Left lung (tissue), 10 donors: ENCODE results near the gene PTPRU. TPM values are rescaled to one million over a fixed set of nuclear protein-coding genes. Genes with fewer than 3 reads are reported as not detected.

Experiments
- ATAC-seq: fragments of 200-7000 bp; cut with Tn5 transposase; one replicate; pipeline ENCODE4 v1.9.1; 2020; ENCODE audit warnings: moderate library complexity
- DNase-seq, 4 donors: peaks; one replicate each; pipeline ENCODE4 v3.0.0-alpha.2; 2013 to 2020
- H3K27ac ChIP-seq, 2 donors: fragments of 200-600 bp; sonication (generic) in 1 of 2; one replicate each; pipeline versions ENCODE4 v1.5.0 to v1.8.0; 2020 to 2021
- H3K27me3 ChIP-seq, 2 donors: fragments of 200-600 bp; sonication (generic) in 1 of 2; one replicate each; pipeline versions ENCODE4 v1.5.0 to v1.8.0; 2020 to 2021
- H3K36me3 ChIP-seq, 2 donors: fragments of 200-600 bp; sonication (generic) in 1 of 2; one replicate each; pipeline versions ENCODE4 v1.5.0 to v1.8.0; 2020 to 2021
- H3K4me1 ChIP-seq, 2 donors: fragments of 200-600 bp; one replicate each; pipeline ENCODE4 v1.8.0; 2021
- H3K4me3 ChIP-seq, 2 donors: fragments of 200-600 bp; sonication (generic) in 1 of 2; one replicate each; pipeline versions ENCODE4 v1.5.0 to v1.8.0; 2020 to 2021; ENCODE audit warnings: mild to moderate bottlenecking in 1 of 2
- H3K9me3 ChIP-seq, 2 donors: fragments of 200-600 bp; sonication (generic) in 1 of 2; one replicate each; pipeline versions ENCODE4 v1.5.0 to v1.8.0; 2020 to 2021
- CTCF ChIP-seq, 2 donors: fragments of 200-600 bp; sonication (generic) in 1 of 2; IDR thresholded peaks; one replicate each; pipeline versions ENCODE4 v1.5.0 to v1.8.0; 2021; ENCODE audit warnings: antibody characterized with exemption in 2 of 2
- intact Hi-C, 2 donors: fragments of 100-400 bp; cut with DNase I; formaldehyde crosslinking; loops; one replicate each; pipeline versions ENCODE4 v1.11.2 to v1.14.2; 2022
- polyA plus RNA-seq, 6 donors: library from polyadenylated mRNA; unstranded; fragments of 120-200 nt; gene quantifications; one replicate each; pipeline ENCODE4 v1.2.1, GENCODE V29; 2013; ENCODE audit not compliant: insufficient read length in 6 of 6
- total RNA-seq, 2 donors: library from RNA; stranded (reverse); fragmentation: NEBNext Ultra II Directional; extraction: Animal tissue kit (Norgen Biotek cat#: 25700); gene quantifications; one replicate each; pipeline ENCODE4 v1.2.1, GENCODE V29; 2021
- donor health status: DM: no; HTN: yes; CAD: no.
- donor health status: DM: no; HTN: no; CAD: no.

The PTPRU gene
- total and polyA plus RNA-seq, 8 donors, result 15.5 to 45.4 (median 18.8) TPM

GRCh38 chr1:29248409-29248808 is 12.1 kb downstream of the PTPRU start:
- ATAC-seq (no peak), DNase-seq (no peak)
- no peaks in the 10 kb centered on the region for H3K27me3 ChIP-seq
- H3K4me1 ChIP-seq, result peaks cover 0 to 5% of the 10 kb centered on the region in 2 donors
- H3K4me3 ChIP-seq, result no peak overlapping the region
- no peak overlapping the region for H3K27ac ChIP-seq
- H3K9me3 ChIP-seq, result no peaks in the 10 kb centered on the region
- no peaks in the 10 kb centered on the region for H3K36me3 ChIP-seq
- intact Hi-C loops, result no loop called here
- no peak for TF ChIP-seq CTCF (IDR thresholded peaks at IDR 0.05)

- no peaks in the 10 kb centered on the region for H3K36me3 ChIP-seq
- no peaks in the 10 kb centered on the region for H3K27me3 ChIP-seq
- intact Hi-C loops, result no loop called here
- peak; percentile 37 for ATAC-seq
- H3K4me3 ChIP-seq, result no peak overlapping the region
- peaks cover 0 to 5% of the 10 kb centered on the region in 2 donors for H3K4me1 ChIP-seq
- TF ChIP-seq CTCF (IDR thresholded peaks at IDR 0.05), result no peak
- DNase-seq, result peak in 1 of 4 donors; percentile 69
- H3K9me3 ChIP-seq, result no peaks in the 10 kb centered on the region
- H3K27ac ChIP-seq, result no peak overlapping the region
Observed at GRCh38 chr1:29249170-29249691, 12.9 kb downstream of the PTPRU start.

GRCh38 chr1:29249951-29250581 is 13.7 kb downstream of the PTPRU start:
- intact Hi-C loops, result no loop called here
- Histone ChIP-seq H3K4me1 (peaks cover 0 to 5% of the 10 kb centered on the region in 2 donors), H3K27ac (no peak overlapping the region), H3K27me3 (no peaks in the 10 kb centered on the region), H3K4me3 (no peak overlapping the region), H3K36me3 (no peaks in the 10 kb centered on the region), H3K9me3 (no peaks in the 10 kb centered on the region)
- DNase-seq (no peak), ATAC-seq (no peak)
- no peak for TF ChIP-seq CTCF (IDR thresholded peaks at IDR 0.05)

GRCh38 chr1:29251164-29252124 is 15.1 kb downstream of the PTPRU start:
- H3K36me3 ChIP-seq, result no peaks in the 10 kb centered on the region
- intact Hi-C loops, result no loop called here
- no peaks in the 10 kb centered on the region for H3K9me3 ChIP-seq
- TF ChIP-seq CTCF (IDR thresholded peaks at IDR 0.05), result no peak
- H3K27me3 ChIP-seq, result no peaks in the 10 kb centered on the region
- no peak overlapping the region for H3K27ac ChIP-seq
- DNase-seq, result no peak
- no peak overlapping the region for H3K4me3 ChIP-seq
- H3K4me1 ChIP-seq, result peaks cover 0 to 5% of the 10 kb centered on the region in 2 donors
- ATAC-seq, result no peak

- TF ChIP-seq CTCF (IDR thresholded peaks at IDR 0.05), result no peak
- peaks cover 0 to 5% of the 10 kb centered on the region in 2 donors for H3K4me1 ChIP-seq
- H3K9me3 ChIP-seq, result no peaks in the 10 kb centered on the region
- H3K36me3 ChIP-seq, result no peaks in the 10 kb centered on the region
- H3K27ac ChIP-seq, result no peak overlapping the region
- H3K4me3 ChIP-seq, result no peak overlapping the region
- ATAC-seq (no peak), DNase-seq (no peak)
- intact Hi-C loops, result no loop called here
- peaks cover 0 to 15% of the 10 kb centered on the region in 2 donors for H3K27me3 ChIP-seq
Observed at GRCh38 chr1:29253180-29253579, 16.9 kb downstream of the PTPRU start.
